Stimulated activated CD8-positive, alpha-beta memory T cell treated with anti-CD3 and anti-CD28 coated beads, Interleukin-7, amount 100 ng/mL, for 24 hours (primary cell): ENCODE measurements around the gene PLEKHH1.

Experiments used
- DNase-seq: peaks from one replicate; pipeline ENCODE4 v3.0.0-alpha.2; 2020; ENCODE audit warnings: low read depth

PLEKHH1 gene

GRCh38 chr14:67630186-67630585, 97.1 kb downstream of the PLEKHH1 start:
- no peak for DNase-seq

GRCh38 chr14:67630938-67631337, 97.8 kb downstream of the PLEKHH1 start:
- no peak for DNase-seq

- no peak for DNase-seq
Measured at GRCh38 chr14:67633451-67634147, 100.5 kb downstream of the PLEKHH1 start.

- no peak for DNase-seq
Measured at GRCh38 chr14:67636361-67636919, 103.3 kb downstream of the PLEKHH1 start.

GRCh38 chr14:67638642-67639041, 105.6 kb downstream of the PLEKHH1 start:
- no peak for DNase-seq
